GM18498 (cell line): ENCODE results near the gene RFTN1.

ENCODE experiments used
- ATAC-seq: cut with Tn5 transposase; IDR thresholded peaks from one replicate; pipeline ENCODE4 v1.9.1; 2021; ENCODE audit warnings: mild to moderate bottlenecking, moderate library complexity; ENCODE audit not compliant: unreplicated experiment

Gene RFTN1

DNA sequence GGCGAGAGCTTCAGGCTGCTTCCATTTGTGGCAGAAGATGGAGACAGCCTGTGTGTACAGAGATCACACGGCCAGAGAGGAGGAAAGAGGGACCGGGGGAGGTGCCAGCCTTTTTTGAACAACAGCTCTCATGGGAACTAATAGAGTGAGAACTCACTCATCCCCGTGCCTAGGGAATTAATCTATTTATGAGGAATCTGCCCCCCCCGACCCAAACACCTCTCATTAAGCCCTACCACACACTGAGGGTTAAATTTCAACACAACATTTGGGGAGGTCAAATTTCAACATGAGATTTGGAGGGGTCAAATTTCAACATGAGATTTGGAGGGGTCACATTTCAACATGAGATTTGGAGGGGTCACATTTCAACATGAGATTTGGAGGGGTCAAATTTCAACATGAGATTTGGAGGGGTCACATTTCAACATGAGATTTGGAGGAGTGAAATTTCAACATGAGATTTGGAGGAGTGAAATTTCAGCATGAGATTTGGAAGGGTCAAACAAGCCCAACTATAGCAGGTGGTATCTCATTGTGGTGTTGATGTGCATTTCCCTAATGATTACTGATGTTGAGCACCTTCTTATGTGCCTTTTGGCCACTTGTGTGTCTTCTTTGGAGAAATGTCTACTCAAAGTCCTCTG lies 20.6 kb upstream of the RFTN1 start:
- ATAC-seq: no peak

GRCh38 chr3:16529264-16529663 lies 15.8 kb upstream of the RFTN1 start:
- ATAC-seq: no peak

DNA sequence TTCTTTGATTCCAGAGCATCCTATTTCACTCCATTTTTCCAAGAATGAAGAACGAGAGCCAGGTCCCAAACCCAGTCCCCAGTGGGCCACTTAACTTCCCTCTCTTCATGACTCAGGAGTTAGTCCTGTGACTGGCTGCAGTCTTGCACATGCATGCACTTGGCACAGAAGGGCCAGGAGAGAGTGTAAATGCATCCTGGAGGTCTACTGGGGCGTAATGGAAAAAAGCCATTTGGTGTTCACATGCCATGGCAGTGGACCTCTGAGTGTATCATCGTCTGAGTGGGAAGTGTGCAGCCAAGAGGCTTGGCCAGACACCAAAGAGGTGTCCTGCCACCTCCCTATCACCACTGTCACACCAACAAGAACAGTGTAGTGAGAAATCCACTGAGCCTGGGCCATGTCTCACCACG lies 15.1 kb upstream of the RFTN1 start:
- no peak for ATAC-seq

DNA sequence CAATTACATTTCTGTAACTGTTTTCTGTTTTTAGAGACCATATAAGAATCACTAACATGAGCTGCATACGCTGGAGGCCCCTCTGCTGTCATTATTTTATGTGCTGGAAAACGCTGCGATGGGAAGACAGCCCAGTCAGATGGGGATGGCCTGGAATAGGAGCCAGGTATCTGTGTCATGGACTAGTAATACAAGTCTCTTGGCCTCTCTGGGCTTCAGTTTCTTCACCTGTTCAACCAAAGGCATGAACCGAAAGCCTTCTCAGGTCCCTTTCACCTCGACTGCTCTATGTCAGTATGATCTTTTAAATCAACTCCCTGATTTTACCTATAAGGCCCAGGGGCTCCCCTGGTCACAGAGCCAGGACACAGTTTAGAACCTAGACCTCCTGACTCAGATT lies 14.6 kb upstream of the RFTN1 start:
- no peak for ATAC-seq

GRCh38 chr3:16524196-16524595 lies 10.7 kb upstream of the RFTN1 start:
- ATAC-seq: no peak

DNA sequence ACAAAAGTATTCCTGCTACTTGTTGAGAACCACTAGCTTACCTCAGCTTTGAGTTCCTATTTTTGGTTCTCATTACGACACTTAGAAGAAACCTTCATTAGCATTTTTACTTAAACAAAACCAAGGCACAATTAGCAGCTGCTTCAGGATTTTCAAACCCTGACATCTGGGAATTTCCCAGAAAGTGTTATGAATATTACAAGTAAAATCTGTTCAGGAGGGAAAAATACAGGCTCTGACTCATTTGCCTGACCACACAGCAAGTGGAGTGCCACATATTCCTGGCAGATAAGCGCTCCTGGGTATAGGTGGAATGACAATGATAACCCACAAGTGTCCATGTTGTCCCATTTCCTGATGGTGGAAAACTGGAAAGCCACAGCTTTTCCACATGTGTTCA lies 10.3 kb upstream of the RFTN1 start:
- ATAC-seq: no peak

- ATAC-seq: peak; percentile 29
Observed at GRCh38 chr3:16522834-16523233, 9.3 kb upstream of the RFTN1 start.

- ATAC-seq: peak; percentile 53
Observed at GRCh38 chr3:16520970-16521881, 7.7 kb upstream of the RFTN1 start.

GRCh38 chr3:16520241-16520969 lies 6.9 kb upstream of the RFTN1 start:
- no peak for ATAC-seq

- ATAC-seq: no peak
Observed at GRCh38 chr3:16516695-16517481, 3.4 kb upstream of the RFTN1 start.

DNA sequence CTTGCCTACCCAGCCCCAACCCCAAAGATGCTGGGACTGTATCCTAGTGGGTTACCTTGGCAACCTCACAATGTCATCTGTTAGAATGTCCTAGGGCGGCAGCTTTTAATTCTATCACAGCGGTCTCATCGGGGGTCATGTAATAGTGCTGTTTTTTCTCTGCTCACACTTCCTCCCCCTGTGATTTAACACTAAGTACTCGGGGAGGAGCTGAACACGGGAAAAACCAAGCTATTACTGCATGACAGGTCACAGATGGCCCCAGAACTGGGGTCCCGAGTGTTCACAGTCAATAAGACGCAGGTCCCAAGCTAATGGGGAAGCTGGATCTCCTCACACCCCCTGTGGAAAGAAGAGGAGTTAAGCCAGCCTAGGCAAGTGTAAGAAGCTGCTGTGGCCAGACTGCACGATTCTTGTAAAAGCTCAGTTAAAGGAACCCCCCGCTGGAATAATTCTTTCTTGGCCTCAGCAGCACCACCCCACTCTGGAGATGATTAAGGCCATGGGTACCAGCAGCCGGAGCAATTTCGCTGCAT lies 2.5 kb upstream of the RFTN1 start:
- ATAC-seq: no peak

DNA sequence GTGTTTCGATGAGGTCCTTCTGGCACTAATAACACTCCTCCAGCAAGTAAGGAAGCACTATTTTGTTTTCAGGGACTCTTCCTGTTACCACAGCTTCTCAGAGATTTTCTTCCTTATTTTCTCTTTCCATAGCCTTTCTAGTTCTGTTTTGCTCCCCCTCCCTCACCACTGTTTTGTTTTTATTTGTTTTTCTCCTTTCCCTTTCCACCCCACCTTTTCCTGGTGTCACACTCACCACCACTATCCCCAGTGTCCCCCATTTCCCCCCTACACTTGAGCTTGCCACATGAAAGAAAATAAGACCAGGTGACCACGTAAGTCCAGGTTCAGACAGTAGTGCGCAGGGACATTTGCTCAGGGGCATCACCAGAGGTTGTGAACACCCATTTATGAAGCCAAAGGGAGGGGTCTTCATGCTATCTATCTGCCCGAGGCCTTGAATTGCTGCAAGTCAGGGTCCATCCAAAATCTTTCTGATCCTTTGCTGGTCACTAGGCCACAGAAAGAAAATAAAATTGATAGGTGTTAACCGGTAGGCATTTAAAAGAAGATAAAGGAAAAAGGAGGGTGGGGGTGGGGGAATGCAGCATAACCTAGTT lies 1.4 kb upstream of the RFTN1 start:
- no peak for ATAC-seq

DNA sequence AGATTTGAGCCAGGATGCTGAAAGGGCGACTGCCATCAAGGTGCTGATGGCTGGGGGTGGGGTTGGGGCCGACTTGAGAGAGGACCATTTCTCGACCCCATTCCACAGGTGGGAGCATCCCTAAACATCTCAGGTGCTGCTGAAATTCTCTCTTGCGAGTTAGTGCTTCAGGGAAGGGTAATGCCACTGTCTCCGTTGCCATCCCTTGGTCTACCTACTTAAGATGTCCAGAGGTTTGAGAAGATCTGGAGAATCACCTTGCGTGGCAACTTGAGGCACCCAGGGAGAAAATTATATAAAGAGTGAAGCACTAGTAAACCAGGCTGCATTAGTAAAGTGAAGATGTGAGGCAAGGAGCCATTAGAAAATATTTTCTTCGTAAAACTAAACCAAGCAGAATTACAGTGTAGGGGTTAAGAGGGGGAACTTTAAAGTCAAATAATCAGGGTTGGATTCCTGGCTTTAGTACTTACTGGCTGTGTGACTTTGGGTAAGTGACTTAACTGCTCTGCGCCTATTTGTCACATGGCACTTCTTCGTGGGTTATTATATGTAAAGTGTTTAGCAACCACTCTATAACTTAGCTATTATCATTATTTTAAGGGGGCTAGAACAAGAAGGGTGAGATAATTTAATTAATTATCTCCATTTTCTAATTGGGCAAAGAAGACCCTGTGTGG lies 662 bp upstream of the RFTN1 start:
- no peak for ATAC-seq

- ATAC-seq: peak; percentile 9
Observed at GRCh38 chr3:16512435-16513140, 911 bp downstream of the RFTN1 start.

- peak; percentile 52 for ATAC-seq
Observed at GRCh38 chr3:16511681-16512434, 1.6 kb downstream of the RFTN1 start.

DNA sequence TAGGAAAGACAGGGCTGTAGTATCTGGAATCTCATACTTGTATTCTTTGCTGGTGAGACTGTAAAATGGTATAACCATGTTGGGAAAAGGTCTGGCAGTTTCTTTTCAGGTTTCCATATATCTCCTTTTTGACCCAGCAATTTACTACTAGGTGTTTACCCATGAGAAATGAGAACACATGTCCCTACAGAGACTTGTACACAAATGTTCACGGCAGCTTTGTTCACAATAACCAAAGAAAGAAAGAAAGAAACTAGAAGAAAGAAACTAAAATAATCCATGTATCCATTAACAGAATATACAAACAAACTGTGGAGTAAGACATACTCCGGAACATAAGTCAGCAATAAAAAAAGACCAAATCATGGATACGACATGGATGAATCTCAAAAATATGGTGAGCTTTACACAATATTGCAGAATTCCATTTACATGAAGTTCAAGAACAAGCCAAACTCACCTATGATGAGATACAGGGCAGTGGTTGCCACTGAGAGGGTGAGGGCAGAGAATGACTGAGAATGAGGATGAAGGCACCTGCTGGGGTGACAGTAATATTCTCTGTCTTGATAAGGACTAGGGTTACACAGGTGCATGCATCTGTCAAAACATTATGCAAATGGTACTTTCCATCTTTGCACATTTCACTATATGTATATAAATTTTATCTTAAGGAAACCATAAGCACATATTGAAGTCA lies 2.7 kb downstream of the RFTN1 start:
- ATAC-seq: no peak

GRCh38 chr3:16509721-16510619 lies 3.5 kb downstream of the RFTN1 start:
- peak; percentile 16 for ATAC-seq
